GM19099 (cell line): ENCODE results near the gene ISYNA1.

ENCODE experiments used
- POLR2A ChIP-seq: IDR thresholded peaks from 3 replicates; pipeline ENCODE4 v1.6.1; 2011; ENCODE audit warnings: low read depth; ENCODE audit not compliant: insufficient read length; ENCODE audit errors: extremely low read depth

Gene ISYNA1

GRCh38 chr19:18441804-18442788 is 4.2 kb upstream of the ISYNA1 start:
- TF ChIP-seq POLR2A = no peak

DNA sequence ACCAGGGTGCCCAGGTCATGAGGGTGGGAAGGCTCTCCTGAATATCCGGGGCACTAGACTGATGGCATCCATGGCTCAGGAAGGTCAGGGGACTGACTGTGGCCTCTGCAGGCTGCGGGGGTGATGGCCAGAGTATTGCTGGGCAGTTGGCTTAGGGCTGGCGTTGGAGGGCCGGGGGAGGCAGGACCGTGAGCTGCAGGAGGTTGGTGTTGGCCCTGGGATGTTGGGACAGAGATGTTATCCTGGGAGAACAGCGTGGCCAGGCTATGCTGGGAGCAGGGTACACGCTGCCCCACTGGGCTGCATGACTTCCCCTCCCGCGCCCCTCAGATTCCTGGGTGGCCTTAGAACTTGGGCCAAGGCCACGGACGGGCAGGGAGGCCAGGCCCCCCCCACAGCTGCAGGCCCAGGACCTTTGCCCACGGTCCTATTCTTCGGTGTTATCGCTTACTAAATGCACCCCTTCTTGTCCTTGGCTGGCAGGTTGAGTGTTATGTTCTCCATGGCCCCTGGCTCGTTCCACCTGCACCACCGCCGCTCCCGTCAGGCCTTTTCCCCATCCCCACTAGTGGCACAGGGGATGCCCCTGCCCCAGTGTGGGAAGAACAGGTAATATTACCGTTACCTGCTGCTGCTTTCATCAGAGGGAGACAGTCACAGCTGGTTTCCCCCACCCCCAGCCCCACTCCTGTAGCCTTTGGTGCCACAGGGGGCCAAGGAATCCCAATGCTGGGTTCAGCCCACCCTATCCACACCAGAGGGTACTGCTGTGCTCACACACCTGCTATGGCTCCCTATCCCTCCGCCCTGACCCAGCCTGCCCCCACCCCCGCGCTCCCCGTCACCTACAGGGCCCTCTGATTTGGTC is 3.2 kb upstream of the ISYNA1 start:
- no peak for TF ChIP-seq POLR2A

DNA sequence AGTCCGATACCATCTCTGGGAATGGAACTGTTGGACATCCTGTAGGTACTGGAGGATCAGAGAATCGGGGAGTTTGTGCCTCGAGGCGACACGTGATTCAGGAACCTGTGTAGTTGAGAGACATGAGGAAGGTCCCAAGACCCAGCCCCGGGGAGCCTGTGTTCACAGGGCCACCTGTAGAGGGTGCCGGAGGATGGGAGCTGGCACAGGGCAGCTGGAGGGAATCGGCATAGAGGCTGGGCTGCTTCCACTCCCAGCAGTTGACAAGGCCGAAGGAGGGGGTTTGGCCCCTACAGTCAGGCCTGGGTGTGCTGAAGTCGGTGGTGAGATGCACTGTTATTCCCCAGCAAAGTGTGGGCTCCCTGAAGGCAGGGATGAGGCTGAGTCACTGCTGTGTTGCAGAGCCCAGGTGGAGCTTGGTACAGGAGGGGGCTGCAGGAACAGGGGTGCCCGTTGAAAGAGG is 2.5 kb upstream of the ISYNA1 start:
- TF ChIP-seq POLR2A = no peak

- TF ChIP-seq POLR2A = no peak
Observed at GRCh38 chr19:18439910-18440237, 1.9 kb upstream of the ISYNA1 start.

DNA sequence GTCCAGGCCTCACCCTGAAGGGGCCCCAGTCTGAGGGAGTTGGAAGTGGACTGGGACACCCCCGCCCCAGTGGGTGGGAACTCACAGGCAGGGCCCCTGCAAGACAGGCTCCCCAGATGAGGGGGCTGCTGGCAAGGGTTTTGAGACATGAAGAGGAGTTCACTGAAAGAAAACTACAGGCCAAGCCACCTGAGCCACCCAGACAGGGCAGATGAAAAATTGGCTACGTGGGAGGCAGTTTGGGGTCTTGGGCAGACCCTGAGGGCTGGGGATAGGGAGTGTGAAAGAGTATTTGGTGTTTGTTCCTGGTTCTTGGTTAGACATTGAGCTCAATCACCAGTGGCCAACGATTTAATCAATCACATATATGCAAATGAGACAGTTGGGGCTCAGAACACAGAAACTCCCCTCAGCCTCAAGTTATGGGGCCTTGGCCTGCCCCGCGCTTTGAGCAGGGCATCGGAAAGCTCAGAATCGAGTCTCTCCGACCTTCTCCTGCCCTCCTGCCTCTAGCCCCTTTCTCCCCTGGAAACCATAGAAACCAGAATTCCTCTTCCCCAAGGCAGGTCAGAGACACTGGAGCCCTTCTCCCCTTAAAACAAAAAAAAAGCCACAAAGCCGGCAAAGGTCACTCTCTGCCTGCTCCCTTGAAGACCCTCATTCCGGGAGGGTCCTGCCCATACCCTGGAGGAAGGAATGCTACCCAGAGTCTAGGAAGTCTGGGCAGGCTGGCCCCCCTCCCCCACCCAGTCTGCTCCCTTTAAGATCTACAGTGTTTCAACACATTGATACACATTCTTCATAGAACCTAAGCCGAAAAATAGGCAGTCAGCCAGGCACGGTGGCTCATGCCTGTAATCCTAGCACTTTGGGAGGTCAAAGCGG is 1.3 kb upstream of the ISYNA1 start:
- no peak for TF ChIP-seq POLR2A

DNA sequence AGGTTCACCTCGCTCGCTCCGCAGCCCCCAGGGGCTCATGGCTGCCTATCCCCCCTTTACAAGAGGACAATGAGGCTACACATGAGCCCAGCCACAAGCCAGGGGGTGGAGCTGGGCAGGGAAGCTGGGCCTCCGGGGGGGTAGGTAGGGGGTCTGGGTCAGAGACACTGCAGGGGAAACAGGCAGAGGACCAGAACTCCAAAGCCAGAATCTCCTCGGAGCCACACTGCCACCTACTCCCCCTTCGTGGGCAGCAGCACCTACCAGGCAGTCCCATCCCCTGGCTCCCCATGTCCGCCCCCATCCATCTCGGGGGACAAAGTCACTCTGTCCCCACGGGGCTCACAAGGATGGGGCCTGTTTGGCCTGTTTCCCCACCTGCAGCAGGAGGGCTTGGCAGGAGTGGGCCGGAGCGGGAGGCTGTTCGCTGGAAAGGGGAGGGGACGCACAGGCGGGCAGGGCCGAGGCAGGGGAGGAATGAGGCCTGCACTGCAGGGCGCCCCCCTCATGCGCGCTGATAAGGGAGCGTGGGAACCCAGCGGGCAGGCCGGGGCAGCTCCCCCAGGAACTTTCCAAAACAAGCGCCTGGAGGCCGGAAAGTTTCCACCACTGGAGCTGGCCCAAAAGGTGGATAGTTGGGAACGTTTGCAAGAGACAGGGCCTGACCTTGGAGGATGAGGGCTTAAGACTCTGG is 545 bp upstream of the ISYNA1 start:
- TF ChIP-seq POLR2A = no peak

- no peak for TF ChIP-seq POLR2A
Observed at GRCh38 chr19:18436671-18437490, 1.1 kb downstream of the ISYNA1 start.

DNA sequence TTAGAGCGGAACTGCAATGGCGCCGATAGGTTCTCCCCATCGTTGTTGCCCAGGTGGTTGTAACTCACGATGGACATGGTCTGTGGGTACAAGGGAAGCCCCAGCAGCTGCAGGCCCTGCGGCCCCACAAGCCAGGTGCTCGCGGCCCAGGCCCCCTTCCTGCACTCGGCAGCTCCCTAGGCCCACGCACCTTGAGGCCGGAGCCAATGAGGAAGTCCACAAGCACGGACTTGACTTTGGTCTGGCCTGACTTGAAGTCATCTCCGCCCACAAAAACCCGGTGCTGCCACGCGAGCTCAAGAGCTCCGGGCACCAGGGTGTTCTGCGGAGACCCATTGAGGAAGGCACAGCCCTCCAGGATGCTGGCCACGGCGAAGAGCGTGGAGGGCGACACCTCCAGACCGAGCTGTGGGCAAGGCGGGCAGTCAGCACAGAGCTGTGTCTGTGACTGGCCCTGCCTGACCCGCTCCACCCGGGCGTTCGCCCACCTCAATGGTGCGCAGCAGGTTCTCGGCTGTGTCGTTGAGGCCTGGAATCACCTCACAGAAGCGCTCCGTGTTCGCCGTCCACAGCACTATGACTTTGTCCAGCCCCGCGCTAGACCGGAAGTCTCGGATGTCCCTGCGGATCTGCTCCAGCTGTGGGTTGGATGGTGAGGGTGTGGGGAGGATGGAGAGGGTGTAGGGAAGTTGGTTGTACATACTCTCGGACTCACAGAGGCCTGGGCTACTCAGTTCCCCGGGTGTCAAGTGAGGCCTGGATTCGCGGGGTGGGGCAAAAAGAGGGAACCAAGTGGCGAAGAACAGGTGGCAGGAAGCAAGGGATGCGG is 1.9 kb downstream of the ISYNA1 start:
- TF ChIP-seq POLR2A = no peak

GRCh38 chr19:18435178-18435841 is 2.6 kb downstream of the ISYNA1 start:
- no peak for TF ChIP-seq POLR2A

GRCh38 chr19:18434411-18435175 is 3.3 kb downstream of the ISYNA1 start:
- no peak for TF ChIP-seq POLR2A

GRCh38 chr19:18433735-18434398 is 4.1 kb downstream of the ISYNA1 start:
- TF ChIP-seq POLR2A = no peak
